GM23338 (cell line): Measurements from ENCODE around the gene ALDH16A1. TPM values are rescaled to one million over a fixed set of nuclear protein-coding genes. Genes with fewer than 3 reads are reported as not detected.

Experiments
- ATAC-seq: fragments of 200-7000 bp; cut with Tn5 transposase; 3 replicates; pipeline ENCODE4 v1.9.1; 2020
- DNase-seq: peaks from one replicate; pipeline ENCODE4 v3.0.0-alpha.2; 2015; ENCODE audit warnings: low spot score
- H2AFZ ChIP-seq: fragments of 200-600 bp; sonication (generic); 2 replicates; pipeline ENCODE4 v1.8.0; 2016; ENCODE audit warnings: antibody characterized with exemption, mild to moderate bottlenecking, moderate library complexity
- H3F3A ChIP-seq: fragments of 200-600 bp; sonication (generic); replicated peaks from 2 replicates; pipeline ENCODE4 v1.8.0; 2017; ENCODE audit warnings: antibody characterized with exemption, mixed run types, low read depth
- H3K27ac ChIP-seq: fragments of 200-600 bp; sonication (generic); 2 replicates; pipeline ENCODE4 v1.6.1; 2016; ENCODE audit warnings: low read depth
- H3K27me3 ChIP-seq: fragments of 200-600 bp; sonication (generic); 2 replicates; pipeline ENCODE4 v1.8.0; 2016; ENCODE audit warnings: mild to moderate bottlenecking, mixed run types, moderate library complexity; ENCODE audit not compliant: insufficient read depth
- H3K36me3 ChIP-seq: fragments of 200-600 bp; sonication (generic); 2 replicates; pipeline ENCODE4 v1.8.0; 2016; ENCODE audit warnings: mild to moderate bottlenecking; ENCODE audit not compliant: insufficient read depth
- H3K4me1 ChIP-seq: fragments of 200-600 bp; sonication (generic); 2 replicates; pipeline ENCODE4 v1.8.0; 2016; ENCODE audit warnings: mild to moderate bottlenecking, moderate library complexity; ENCODE audit not compliant: insufficient read depth
- H3K4me2 ChIP-seq: fragments of 200-600 bp; sonication (generic); 2 replicates; pipeline ENCODE4 v1.7.1; 2017; ENCODE audit warnings: mixed run types
- H3K4me3 ChIP-seq: fragments of 200-600 bp; sonication (generic); 2 replicates; pipeline ENCODE4 v1.6.1; 2016; ENCODE audit warnings: mixed run types
- H3K79me2 ChIP-seq: fragments of 200-600 bp; sonication (generic); replicated peaks from 2 replicates; pipeline ENCODE4 v1.8.0; 2017; ENCODE audit warnings: mild to moderate bottlenecking; ENCODE audit not compliant: insufficient read depth
- H3K9me2 ChIP-seq: fragments of 200-600 bp; sonication (generic); 2 replicates; pipeline ENCODE4 v1.8.0; 2017; ENCODE audit not compliant: insufficient read depth
- H4K20me1 ChIP-seq: fragments of 200-600 bp; sonication (generic); replicated peaks from 2 replicates; pipeline ENCODE4 v1.8.0; 2017; ENCODE audit warnings: mild to moderate bottlenecking; ENCODE audit not compliant: insufficient read depth
- H3K27ac Mint-ChIP-seq: 2 replicates; pipeline ENCODE4 v1.8.0; 2020; ENCODE audit warnings: inconsistent platforms, mild to moderate bottlenecking, moderate library complexity, mixed read lengths
- H3K27me3 Mint-ChIP-seq: 3 replicates; pipeline ENCODE4 v1.8.0; 2022; ENCODE audit warnings: low read depth, mild to moderate bottlenecking, moderate library complexity, mixed read lengths, inconsistent platforms; ENCODE audit not compliant: insufficient read depth, poor library complexity
- H3K36me3 Mint-ChIP-seq: 3 replicates; pipeline ENCODE4 v1.8.0; 2021; ENCODE audit warnings: low read depth, mild to moderate bottlenecking, inconsistent platforms, moderate library complexity, mixed read lengths
- H3K4me1 Mint-ChIP-seq: 3 replicates; pipeline ENCODE4 v1.8.0; 2020; ENCODE audit warnings: mild to moderate bottlenecking, inconsistent platforms, mixed read lengths
- H3K4me3 Mint-ChIP-seq: 3 replicates; pipeline ENCODE4 v1.8.0; 2021; ENCODE audit warnings: moderate library complexity, mild to moderate bottlenecking, inconsistent platforms, mixed read lengths
- H3K9me3 Mint-ChIP-seq: 3 replicates; pipeline ENCODE4 v1.8.0; 2020; ENCODE audit warnings: moderate library complexity, mild to moderate bottlenecking, inconsistent platforms, mixed read lengths
- EZH2 ChIP-seq: fragments of 200-600 bp; sonication (generic); IDR thresholded peaks from one replicate; pipeline ENCODE4 v1.8.0; 2017; ENCODE audit warnings: antibody characterized with exemption, mild to moderate bottlenecking, low read depth; ENCODE audit not compliant: unreplicated experiment
- EZH2phosphoT487 ChIP-seq: fragments of 200-600 bp; sonication (generic); IDR thresholded peaks from one replicate; pipeline ENCODE4 v1.8.1; 2018; ENCODE audit warnings: antibody characterized with exemption; ENCODE audit not compliant: unreplicated experiment
- JUNB ChIP-seq: IDR thresholded peaks from one replicate; pipeline ENCODE4 v1.6.1; 2016; ENCODE audit warnings: antibody characterized with exemption; ENCODE audit not compliant: unreplicated experiment
- NANOG ChIP-seq: IDR thresholded peaks from 2 replicates; pipeline ENCODE4 v1.6.1; 2016; ENCODE audit warnings: antibody characterized with exemption, borderline replicate concordance
- POLR2AphosphoS5 ChIP-seq: IDR thresholded peaks from 2 replicates; pipeline ENCODE4 v1.6.1; 2016; ENCODE audit warnings: antibody characterized with exemption, low read depth
- STAT1 ChIP-seq: IDR thresholded peaks from one replicate; pipeline ENCODE4 v1.6.1; 2016; ENCODE audit warnings: antibody characterized with exemption; ENCODE audit not compliant: unreplicated experiment
- ZNF114 ChIP-seq: fragments of 250-450 bp; sonication (Bioruptor Pico); IDR thresholded peaks from 2 replicates; pipeline ENCODE4 v1.5.0; 2020; ENCODE audit warnings: mild to moderate bottlenecking, moderate library complexity
- ZNF331 ChIP-seq: fragments of 250-450 bp; sonication (Bioruptor Pico); IDR thresholded peaks from 2 replicates; pipeline ENCODE4 v1.5.0; 2020; ENCODE audit warnings: low read depth, mild to moderate bottlenecking, moderate library complexity
- ZNF462 ChIP-seq: fragments of 250-450 bp; sonication (Bioruptor Pico); IDR thresholded peaks from 2 replicates; pipeline ENCODE4 v1.5.0; 2020; ENCODE audit warnings: mild to moderate bottlenecking, moderate library complexity
- polyA plus RNA-seq: library from polyadenylated mRNA; unstranded; fragments of >200 nt; fragmentation: Nextera tagmentation; extraction: Ambion mirVana; gene quantifications from 2 replicates; pipeline ENCODE4 v1.2.1, GENCODE V29; 2016
- total RNA-seq: library from RNA; depleted of rRNA; stranded (reverse); fragments of >200 nt; shearing (Covaris generic); gene quantifications from 2 replicates; pipeline ENCODE4 v1.2.3, GENCODE V29; 2014

Gene ALDH16A1
- total and polyA plus RNA-seq, 2 experiments from 2014 or later, result 16.8 to 57.3 TPM

GRCh38 chr19:49411681-49412326, 41.2 kb upstream of the ALDH16A1 start (continued):
- no peak for TF ChIP-seq ZNF462
- TF ChIP-seq JUNB, result no peak

DNA sequence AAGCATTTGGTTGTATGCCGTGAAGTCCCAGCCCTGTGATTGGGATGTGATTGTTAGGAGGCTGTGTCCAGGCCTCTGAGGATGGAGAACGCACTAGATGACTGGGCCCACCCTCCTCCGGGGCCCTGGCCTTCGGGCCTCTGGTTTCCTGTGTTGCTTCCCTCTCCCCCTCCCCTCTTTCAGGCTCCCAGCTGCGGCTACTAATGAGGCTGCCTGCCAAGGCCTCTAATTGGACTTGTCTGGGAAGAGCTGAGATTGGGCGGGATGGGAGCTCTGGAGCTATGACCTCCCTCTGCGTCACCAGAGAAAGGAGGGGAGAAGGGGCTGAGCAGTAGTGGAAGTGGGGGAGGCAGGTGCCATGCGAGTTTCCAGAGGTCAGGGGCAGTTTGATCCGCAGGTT, 39.7 kb upstream of the ALDH16A1 start:
- H3K36me3 Mint-ChIP-seq, result no peaks in the 10 kb centered on the region
- ATAC-seq (no peak), DNase-seq (no peak)
- Histone ChIP-seq H3K4me2 (no peak overlapping the region), H3F3A (no peaks in the 10 kb centered on the region), H3K79me2 (no peaks in the 10 kb centered on the region), H4K20me1 (no peaks in the 10 kb centered on the region), H3K27me3 (no peaks in the 10 kb centered on the region), H3K36me3 (no peaks in the 10 kb centered on the region), H3K9me2 (no peaks in the 10 kb centered on the region), H2AFZ (0 out of 2 replicates have a peak overlapping the region, but pooled peaks have one; percentile 32), H3K4me1 (peaks cover 6% of the 10 kb centered on the region), H3K4me3 (no peak overlapping the region), H3K27ac (no peak overlapping the region)
- 0 out of 2 replicates have a peak overlapping the region, but pooled peaks have one; percentile 10 for H3K27ac Mint-ChIP-seq
- peaks cover 8% of the 10 kb centered on the region for H3K27me3 Mint-ChIP-seq
- no peaks in the 10 kb centered on the region; the same call in 2 of the 3 replicates for H3K9me3 Mint-ChIP-seq
- no peak overlapping the region for H3K4me3 Mint-ChIP-seq
- peaks cover 23% of the 10 kb centered on the region for H3K4me1 Mint-ChIP-seq
- TF ChIP-seq ZNF462, result no peak
- no peak for TF ChIP-seq ZNF331 (CRISPR knock-in tag)
- TF ChIP-seq EZH2phosphoT487, result no peak
- TF ChIP-seq POLR2AphosphoS5, result no peak
- no peak for TF ChIP-seq EZH2
- no peak for TF ChIP-seq JUNB
- no peak for TF ChIP-seq NANOG
- TF ChIP-seq STAT1, result no peak
- no peak for TF ChIP-seq ZNF114 (CRISPR knock-in tag)
